ENCODE results near the gene L3MBTL1.

GRCh38 chr20:43459022-43459942 is 48.2 kb upstream of the L3MBTL1 start:
- TF ChIP-seq, protein P1, sequence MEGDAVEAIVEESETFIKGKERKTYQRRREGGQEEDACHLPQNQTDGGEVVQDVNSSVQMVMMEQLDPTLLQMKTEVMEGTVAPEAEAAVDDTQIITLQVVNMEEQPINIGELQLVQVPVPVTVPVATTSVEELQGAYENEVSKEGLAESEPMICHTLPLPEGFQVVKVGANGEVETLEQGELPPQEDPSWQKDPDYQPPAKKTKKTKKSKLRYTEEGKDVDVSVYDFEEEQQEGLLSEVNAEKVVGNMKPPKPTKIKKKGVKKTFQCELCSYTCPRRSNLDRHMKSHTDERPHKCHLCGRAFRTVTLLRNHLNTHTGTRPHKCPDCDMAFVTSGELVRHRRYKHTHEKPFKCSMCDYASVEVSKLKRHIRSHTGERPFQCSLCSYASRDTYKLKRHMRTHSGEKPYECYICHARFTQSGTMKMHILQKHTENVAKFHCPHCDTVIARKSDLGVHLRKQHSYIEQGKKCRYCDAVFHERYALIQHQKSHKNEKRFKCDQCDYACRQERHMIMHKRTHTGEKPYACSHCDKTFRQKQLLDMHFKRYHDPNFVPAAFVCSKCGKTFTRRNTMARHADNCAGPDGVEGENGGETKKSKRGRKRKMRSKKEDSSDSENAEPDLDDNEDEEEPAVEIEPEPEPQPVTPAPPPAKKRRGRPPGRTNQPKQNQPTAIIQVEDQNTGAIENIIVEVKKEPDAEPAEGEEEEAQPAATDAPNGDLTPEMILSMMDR (IDR thresholded peaks at IDR 0.05; ENCODE audit: low read length): no peak
- no peak for TF ChIP-seq EZH2 (optimal IDR thresholded peaks at IDR 0.05; ENCODE audit: low read depth, low read length)
